Adrenal gland (tissue), 5 donors: ENCODE data around the gene COL23A1.

Experiments used
- CTCF ChIP-seq, 6 experiments: fragments of 450-650 bp in 4 of 6; fragments of 200-600 bp in 2 of 6; sonication (generic) in 1 of 6; IDR thresholded peaks; 1 replicate in 5 of 6; 2 replicates in 1 of 6; pipeline versions ENCODE4 v1.5.1 to v1.8.0; 2016 to 2021; ENCODE audit warnings: antibody characterized with exemption in 6 of 6, mild to moderate bottlenecking in 2 of 6, moderate library complexity in 1 of 6
- POLR2A ChIP-seq, 2 donors: fragments of 450-650 bp; IDR thresholded peaks; one replicate each; pipeline ENCODE4 v1.6.1; 2017; ENCODE audit warnings: antibody characterized with exemption in 2 of 2, mild to moderate bottlenecking in 2 of 2, moderate library complexity in 1 of 2
- donor health status: DM: no; HTN: no; CAD: no.

GRCh38 chr5:178431782-178432165, 158.4 kb downstream of the COL23A1 start:
- TF ChIP-seq CTCF (IDR thresholded peaks at IDR 0.05) (no peak), POLR2A (IDR thresholded peaks at IDR 0.05) (no peak)
